Parathyroid adenoma (tissue), 2 donors: ENCODE measurements around the gene CHRNA10.

Source experiments
- H2AFZ ChIP-seq: fragments of 300-600 bp; sonication (generic); one replicate; pipeline ENCODE4 v1.7.0; 2017; ENCODE audit warnings: antibody characterized with exemption, mild to moderate bottlenecking
- H3K27ac ChIP-seq: fragments of 300-600 bp; sonication (generic); one replicate; pipeline ENCODE4 v1.7.0; 2017
- H3K27me3 ChIP-seq: fragments of 300-600 bp; sonication (generic); one replicate; pipeline ENCODE4 v1.7.0; 2017; ENCODE audit warnings: low read length; ENCODE audit not compliant: control insufficient read depth, insufficient read depth
- H3K36me3 ChIP-seq: fragments of 300-600 bp; sonication (generic); one replicate; pipeline ENCODE4 v1.7.0; 2017; ENCODE audit warnings: low read length; ENCODE audit not compliant: control insufficient read depth, insufficient read depth
- H3K4me1 ChIP-seq: fragments of 300-600 bp; sonication (generic); one replicate; pipeline ENCODE4 v1.7.0; 2017; ENCODE audit warnings: control low read depth
- H3K4me2 ChIP-seq: fragments of 300-600 bp; sonication (generic); one replicate; pipeline ENCODE4 v1.7.0; 2017; ENCODE audit warnings: low read length
- H3K4me3 ChIP-seq: fragments of 300-600 bp; sonication (generic); one replicate; pipeline ENCODE4 v1.7.0; 2017; ENCODE audit warnings: low read depth, low read length
- H3K79me2 ChIP-seq: fragments of 300-600 bp; sonication (generic); one replicate; pipeline ENCODE4 v1.7.0; 2017; ENCODE audit warnings: control low read depth
- H3K9ac ChIP-seq: fragments of 300-600 bp; sonication (generic); one replicate; pipeline ENCODE4 v1.7.0; 2017; ENCODE audit warnings: mild to moderate bottlenecking
- H3K9me3 ChIP-seq: fragments of 300-600 bp; sonication (generic); one replicate; pipeline ENCODE4 v1.7.0; 2017; ENCODE audit warnings: low read length; ENCODE audit not compliant: control insufficient read depth
- TF ChIP-seq, protein P1 (sequence below): fragments of 300-600 bp; sonication (generic); IDR thresholded peaks from one replicate; pipeline ENCODE4 v1.7.0; 2017; ENCODE audit warnings: antibody characterized with exemption, mild to moderate bottlenecking
- donor health status: primary hyperparathyroidism.

The CHRNA10 gene, protein sequence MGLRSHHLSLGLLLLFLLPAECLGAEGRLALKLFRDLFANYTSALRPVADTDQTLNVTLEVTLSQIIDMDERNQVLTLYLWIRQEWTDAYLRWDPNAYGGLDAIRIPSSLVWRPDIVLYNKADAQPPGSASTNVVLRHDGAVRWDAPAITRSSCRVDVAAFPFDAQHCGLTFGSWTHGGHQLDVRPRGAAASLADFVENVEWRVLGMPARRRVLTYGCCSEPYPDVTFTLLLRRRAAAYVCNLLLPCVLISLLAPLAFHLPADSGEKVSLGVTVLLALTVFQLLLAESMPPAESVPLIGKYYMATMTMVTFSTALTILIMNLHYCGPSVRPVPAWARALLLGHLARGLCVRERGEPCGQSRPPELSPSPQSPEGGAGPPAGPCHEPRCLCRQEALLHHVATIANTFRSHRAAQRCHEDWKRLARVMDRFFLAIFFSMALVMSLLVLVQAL

DNA sequence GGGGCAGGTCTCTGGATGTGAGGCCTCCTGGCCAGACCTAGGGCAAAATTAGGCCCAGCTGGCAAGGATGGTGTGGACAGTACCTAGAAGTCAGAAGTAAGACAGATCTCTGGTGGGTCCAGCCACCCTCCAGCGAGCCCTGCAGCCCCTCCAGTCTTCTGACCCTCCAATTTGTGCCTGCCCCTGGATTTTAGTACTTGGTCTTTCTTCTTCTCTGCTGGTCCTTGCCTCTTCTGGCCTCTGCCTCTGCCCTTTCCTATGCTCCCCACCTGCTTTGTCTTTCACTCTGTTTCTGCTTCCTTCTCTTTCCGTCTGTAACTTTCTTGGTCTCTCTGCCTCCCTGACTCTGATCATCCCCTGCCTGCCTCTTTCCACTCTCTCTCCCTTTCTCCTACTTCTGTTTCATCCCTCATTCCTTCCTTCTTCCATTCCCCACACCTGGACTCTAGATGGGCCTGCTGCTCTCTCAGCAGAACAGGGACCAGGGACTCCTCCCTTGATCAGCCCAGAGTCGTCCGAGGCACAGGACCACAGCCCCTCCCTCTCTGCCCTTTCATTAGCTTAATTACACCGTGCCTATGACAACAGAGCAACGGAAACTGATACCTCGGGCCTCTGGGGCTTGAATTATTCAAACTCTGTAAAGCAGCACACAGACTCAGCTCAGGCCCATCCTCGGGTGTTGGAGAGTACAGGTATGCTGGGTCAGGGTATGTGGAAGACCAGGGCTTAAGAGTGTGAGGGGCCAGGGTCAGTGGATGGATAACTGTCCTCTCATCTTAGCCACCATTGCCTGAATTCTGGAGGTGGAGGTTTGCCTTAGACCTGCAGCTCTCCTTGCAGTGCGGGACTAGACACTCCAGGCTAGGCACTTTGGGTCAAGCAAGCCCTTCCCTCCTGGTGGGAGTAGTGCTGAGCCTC is at the start of gene CHRNA10:
TSS of gene CHRNA10 (minus strand) at position 51 of the 921 bp plus-strand sequence. CDS start 72 bp downstream, outside the sequence.
- Histone ChIP-seq H3K4me3 (no peak within 1 kb of the TSS), H3K9me3 (no peaks in the 10 kb centered on the region), H3K27me3 (no peaks in the 10 kb centered on the region), H3K9ac (no peak within 1 kb of the TSS), H2AFZ (no peak within 1 kb of the TSS), H3K27ac (no peak within 1 kb of the TSS), H3K4me2 (no peak within 1 kb of the TSS), H3K36me3 (no peaks in the 10 kb centered on the region), H3K79me2 (no peaks in the 10 kb centered on the region), H3K4me1 (no peaks in the 10 kb centered on the region)
- TF ChIP-seq, protein P1, sequence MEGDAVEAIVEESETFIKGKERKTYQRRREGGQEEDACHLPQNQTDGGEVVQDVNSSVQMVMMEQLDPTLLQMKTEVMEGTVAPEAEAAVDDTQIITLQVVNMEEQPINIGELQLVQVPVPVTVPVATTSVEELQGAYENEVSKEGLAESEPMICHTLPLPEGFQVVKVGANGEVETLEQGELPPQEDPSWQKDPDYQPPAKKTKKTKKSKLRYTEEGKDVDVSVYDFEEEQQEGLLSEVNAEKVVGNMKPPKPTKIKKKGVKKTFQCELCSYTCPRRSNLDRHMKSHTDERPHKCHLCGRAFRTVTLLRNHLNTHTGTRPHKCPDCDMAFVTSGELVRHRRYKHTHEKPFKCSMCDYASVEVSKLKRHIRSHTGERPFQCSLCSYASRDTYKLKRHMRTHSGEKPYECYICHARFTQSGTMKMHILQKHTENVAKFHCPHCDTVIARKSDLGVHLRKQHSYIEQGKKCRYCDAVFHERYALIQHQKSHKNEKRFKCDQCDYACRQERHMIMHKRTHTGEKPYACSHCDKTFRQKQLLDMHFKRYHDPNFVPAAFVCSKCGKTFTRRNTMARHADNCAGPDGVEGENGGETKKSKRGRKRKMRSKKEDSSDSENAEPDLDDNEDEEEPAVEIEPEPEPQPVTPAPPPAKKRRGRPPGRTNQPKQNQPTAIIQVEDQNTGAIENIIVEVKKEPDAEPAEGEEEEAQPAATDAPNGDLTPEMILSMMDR = no peak

DNA sequence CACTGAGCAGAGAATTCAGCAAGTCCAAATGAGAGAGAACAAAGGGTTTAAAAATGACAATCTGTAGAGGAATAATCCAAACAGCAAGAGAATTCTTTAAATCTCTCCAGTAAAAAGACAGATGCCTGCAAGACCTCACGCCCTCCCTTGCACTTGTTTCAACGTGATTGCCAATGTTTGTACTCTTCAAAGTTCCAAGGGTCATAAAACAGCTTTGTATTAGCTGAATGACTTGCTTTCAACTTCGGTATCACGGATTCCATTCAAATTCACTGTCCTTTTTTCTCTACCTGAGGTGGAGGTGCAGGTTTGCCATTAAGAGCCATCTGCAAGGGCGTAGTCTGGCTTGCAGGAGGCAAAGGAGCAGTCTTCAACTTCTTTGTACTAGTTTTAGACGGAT is 41.1 kb upstream of the CHRNA10 start:
- no peak overlapping the region for H3K9ac ChIP-seq
- TF ChIP-seq, protein P1 = no peak
- H3K36me3 ChIP-seq = no peaks in the 10 kb centered on the region
- H3K27ac ChIP-seq = no peak overlapping the region
- H3K9me3 ChIP-seq = no peaks in the 10 kb centered on the region
- no peaks in the 10 kb centered on the region for H3K79me2 ChIP-seq
- H3K4me2 ChIP-seq = no peak overlapping the region
- H3K4me3 ChIP-seq = no peak overlapping the region
- no peaks in the 10 kb centered on the region for H3K27me3 ChIP-seq
- H3K4me1 ChIP-seq = peaks cover 3% of the 10 kb centered on the region
- H2AFZ ChIP-seq = no peak overlapping the region

DNA sequence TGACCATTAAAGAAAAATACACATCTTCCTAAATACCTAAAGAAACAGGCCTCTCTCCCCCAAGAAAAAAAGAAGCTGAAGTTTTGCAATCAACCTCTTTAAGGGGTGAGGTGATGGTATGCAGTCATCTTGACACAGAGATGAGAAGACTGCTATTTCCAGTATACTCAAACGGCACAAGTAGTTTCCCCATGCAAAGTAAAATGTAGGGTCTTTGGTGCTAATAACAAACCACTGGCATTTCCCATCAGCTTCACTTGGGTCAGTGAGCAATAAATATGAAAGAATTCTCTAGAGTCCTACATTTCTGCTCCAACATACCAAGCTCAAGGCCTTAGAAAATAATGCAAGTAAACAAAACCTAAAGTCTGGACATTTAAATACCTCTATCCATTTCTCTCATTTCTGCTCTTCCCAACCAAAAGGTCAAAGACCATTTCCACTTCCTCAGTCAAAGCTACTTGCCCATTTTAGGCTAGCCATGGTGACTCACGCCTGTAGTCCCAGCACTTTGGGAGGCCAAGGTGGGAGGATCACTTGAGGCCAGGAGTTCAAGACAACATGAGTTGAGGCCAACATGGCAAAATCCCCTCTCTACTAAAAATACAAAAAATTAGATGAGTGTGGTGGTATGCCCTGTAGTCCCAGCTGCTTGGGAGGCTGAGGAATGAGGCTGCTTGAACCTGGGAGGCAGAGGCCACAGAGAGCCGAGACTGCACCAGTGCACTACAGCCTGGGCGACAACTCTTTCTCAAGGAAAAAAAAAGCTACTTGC is 39.5 kb upstream of the CHRNA10 start:
- Histone ChIP-seq H3K27ac (no peak overlapping the region), H3K9ac (no peak overlapping the region), H3K79me2 (no peaks in the 10 kb centered on the region), H3K4me1 (peaks cover 3% of the 10 kb centered on the region), H3K27me3 (no peaks in the 10 kb centered on the region), H3K4me3 (no peak overlapping the region), H3K9me3 (no peaks in the 10 kb centered on the region), H3K36me3 (no peaks in the 10 kb centered on the region), H3K4me2 (no peak overlapping the region), H2AFZ (no peak overlapping the region)
- TF ChIP-seq, protein P1 = no peak

DNA sequence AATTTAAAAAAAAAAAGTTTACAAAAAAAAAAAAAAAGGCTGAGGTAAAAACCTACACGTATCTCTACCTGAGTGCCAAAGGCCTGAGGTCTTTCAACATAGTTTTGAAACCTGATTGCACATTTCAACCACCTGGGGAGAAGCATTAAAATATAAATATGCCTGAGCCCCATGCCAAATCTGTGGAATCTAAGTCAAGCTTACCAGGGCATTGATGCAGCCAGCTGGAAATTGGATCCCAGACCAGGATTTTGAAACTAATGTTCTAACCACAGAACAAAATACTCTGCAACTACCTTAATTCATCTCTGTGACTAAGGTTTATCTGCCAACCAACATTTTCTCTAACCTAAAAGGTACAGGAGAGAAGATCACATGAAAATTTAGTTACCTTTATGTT is 38.8 kb upstream of the CHRNA10 start:
- no peaks in the 10 kb centered on the region for H3K27me3 ChIP-seq
- H3K4me2 ChIP-seq = no peak overlapping the region
- H3K36me3 ChIP-seq = no peaks in the 10 kb centered on the region
- H3K4me3 ChIP-seq = no peak overlapping the region
- TF ChIP-seq, protein P1 = no peak
- no peaks in the 10 kb centered on the region for H3K9me3 ChIP-seq
- no peaks in the 10 kb centered on the region for H3K79me2 ChIP-seq
- H2AFZ ChIP-seq = no peak overlapping the region
- peaks cover 3% of the 10 kb centered on the region for H3K4me1 ChIP-seq
- H3K9ac ChIP-seq = no peak overlapping the region
- no peak overlapping the region for H3K27ac ChIP-seq
